Esophagus squamous epithelium (tissue), 4 donors: ENCODE results near the gene NOL3.

Experiments
- CTCF ChIP-seq, 6 experiments: fragments of 450-650 bp in 4 of 6; fragments of 200-600 bp in 2 of 6; sonication (generic) in 2 of 6; IDR thresholded peaks; one replicate each; pipeline ENCODE4 v1.5.1; 2016 to 2019; ENCODE audit warnings: antibody characterized with exemption in 6 of 6, mild to moderate bottlenecking in 4 of 6, moderate library complexity in 4 of 6
- POLR2A ChIP-seq, 4 donors: fragments of 450-650 bp; IDR thresholded peaks; one replicate each; pipeline ENCODE4 v1.6.1; 2017; ENCODE audit warnings: antibody characterized with exemption in 4 of 4, mild to moderate bottlenecking in 4 of 4, moderate library complexity in 3 of 4

- TF ChIP-seq CTCF (IDR thresholded peaks at IDR 0.05) (no peak), POLR2A (IDR thresholded peaks at IDR 0.05) (no peak)
Measured at GRCh38 chr16:67186550-67186950, 16.2 kb downstream of the NOL3 start.
